Astrocyte (in vitro differentiated cells and primary cell): ENCODE measurements around the gene LRRTM4. TPM values are rescaled to one million over a fixed set of nuclear protein-coding genes. Genes with fewer than 3 reads are reported as not detected.

Experiments used
- DNase-seq: peaks from one replicate; pipeline ENCODE4 v3.0.0-alpha.2; 2010; ENCODE audit warnings: low read depth
- FAIRE-seq: peaks from 2 replicates; lab custom pipeline; 2011; peaks lifted over from hg19 to GRCh38; lab: Jason Lieb, UNC
- H2AFZ ChIP-seq: 2 replicates; pipeline ENCODE4 v1.6.0; 2012; ENCODE audit warnings: low read depth, low read length, inconsistent platforms
- H3K27ac ChIP-seq: 2 replicates; pipeline ENCODE4 v1.5.1; 2011; ENCODE audit warnings: low read depth, low read length, inconsistent platforms
- H3K27me3 ChIP-seq: 2 replicates; pipeline ENCODE4 v1.6.0; 2011; ENCODE audit warnings: low read length, inconsistent platforms; ENCODE audit not compliant: insufficient read depth
- H3K36me3 ChIP-seq: 2 replicates; pipeline ENCODE4 v1.5.1; 2011; ENCODE audit warnings: low read length, inconsistent platforms; ENCODE audit not compliant: insufficient read depth
- H3K4me1 ChIP-seq: 2 replicates; pipeline ENCODE4 v1.5.1; 2011; ENCODE audit warnings: low read length, inconsistent platforms; ENCODE audit not compliant: insufficient read depth
- H3K4me2 ChIP-seq: 2 replicates; pipeline ENCODE4 v1.6.0; 2012; ENCODE audit warnings: low read length, inconsistent platforms
- H3K4me3 ChIP-seq: 2 replicates; pipeline ENCODE4 v1.5.1; 2011; ENCODE audit warnings: low read depth, mild to moderate bottlenecking, low read length, inconsistent platforms; ENCODE audit not compliant: insufficient read depth
- H3K79me2 ChIP-seq: 2 replicates; pipeline ENCODE4 v1.6.0; 2012; ENCODE audit warnings: mild to moderate bottlenecking, low read length, inconsistent platforms; ENCODE audit not compliant: insufficient read depth
- H3K9ac ChIP-seq: 2 replicates; pipeline ENCODE4 v1.6.0; 2012; ENCODE audit warnings: mild to moderate bottlenecking, low read length, inconsistent platforms
- H3K9me3 ChIP-seq: 2 replicates; pipeline ENCODE4 v1.5.1; 2012; ENCODE audit warnings: low read depth, mild to moderate bottlenecking, low read length, inconsistent platforms; ENCODE audit not compliant: insufficient read depth
- H4K20me1 ChIP-seq: 2 replicates; pipeline ENCODE4 v1.6.0; 2012; ENCODE audit warnings: low read length, inconsistent platforms; ENCODE audit not compliant: insufficient read depth
- H3K27ac Mint-ChIP-seq: one replicate; pipeline ENCODE4 v1.8.0; 2021; ENCODE audit warnings: mild to moderate bottlenecking, mixed read lengths; ENCODE audit not compliant: unreplicated experiment
- H3K27me3 Mint-ChIP-seq: one replicate; pipeline ENCODE4 v1.8.0; 2021; ENCODE audit warnings: low read depth, mixed read lengths; ENCODE audit not compliant: unreplicated experiment
- H3K36me3 Mint-ChIP-seq: one replicate; pipeline ENCODE4 v1.8.0; 2021; ENCODE audit warnings: low read depth, mixed read lengths; ENCODE audit not compliant: unreplicated experiment
- H3K4me1 Mint-ChIP-seq: one replicate; pipeline ENCODE4 v1.8.0; 2021; ENCODE audit warnings: low read depth, mixed read lengths; ENCODE audit not compliant: unreplicated experiment
- H3K4me3 Mint-ChIP-seq: one replicate; pipeline ENCODE4 v1.8.0; 2021; ENCODE audit warnings: mild to moderate bottlenecking, moderate library complexity, mixed read lengths; ENCODE audit not compliant: unreplicated experiment
- H3K9me3 Mint-ChIP-seq: one replicate; pipeline ENCODE4 v1.8.0; 2021; ENCODE audit warnings: mild to moderate bottlenecking, mixed read lengths; ENCODE audit not compliant: unreplicated experiment
- EZH2 ChIP-seq: IDR thresholded peaks from 2 replicates; pipeline ENCODE4 v1.6.1; 2012; ENCODE audit warnings: mild to moderate bottlenecking, low read length, inconsistent platforms; ENCODE audit not compliant: insufficient read depth
- total RNA-seq: library from RNA; stranded (reverse); gene quantifications from 2 replicates; pipeline ENCODE4 v1.2.1, GENCODE V29; 2021
- TF ChIP-seq, protein P1 (sequence below): IDR thresholded peaks from 2 replicates; pipeline ENCODE4 v1.5.1; 2011; ENCODE audit warnings: low read depth, mild to moderate bottlenecking, inconsistent platforms, low read length, moderate library complexity; ENCODE audit not compliant: insufficient read depth

LRRTM4 gene
- total RNA-seq, 1 donor from 2014 or later, result 0.59 TPM

DNA sequence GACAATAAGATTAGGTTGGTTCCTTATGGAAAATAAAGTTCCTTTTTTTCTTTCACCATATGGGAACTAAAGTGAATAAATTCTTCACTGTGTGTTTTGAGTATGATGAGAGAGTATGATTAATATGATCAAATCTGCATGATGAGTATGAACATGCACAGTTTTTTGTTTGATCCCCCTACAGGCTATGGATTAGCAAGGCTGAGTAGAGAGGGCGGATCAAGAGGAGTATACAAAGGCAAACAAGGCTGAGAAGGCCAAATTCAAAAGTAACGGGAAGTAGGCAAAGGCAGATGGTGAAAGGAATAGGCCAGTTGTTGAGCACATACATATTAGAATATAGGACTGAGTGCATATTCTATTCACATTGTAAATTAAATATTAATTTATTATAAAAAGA is 508.2 kb downstream of the LRRTM4 start:
- Histone ChIP-seq H3K27me3 (no peaks in the 10 kb centered on the region), H4K20me1 (no peaks in the 10 kb centered on the region), H2AFZ (no peak overlapping the region), H3K36me3 (no peaks in the 10 kb centered on the region), H3K27ac (no peak overlapping the region), H3K4me2 (no peak overlapping the region), H3K4me1 (peaks cover 2% of the 10 kb centered on the region), H3K79me2 (no peaks in the 10 kb centered on the region), H3K9ac (no peak overlapping the region), H3K4me3 (no peak overlapping the region), H3K9me3 (no peaks in the 10 kb centered on the region)
- peaks cover 7% of the 10 kb centered on the region for H3K4me1 Mint-ChIP-seq
- FAIRE-seq, result no peak
- H3K27me3 Mint-ChIP-seq, result no peaks in the 10 kb centered on the region
- no peak for DNase-seq
- H3K9me3 Mint-ChIP-seq, result no peaks in the 10 kb centered on the region
- H3K36me3 Mint-ChIP-seq, result no peaks in the 10 kb centered on the region
- no peak overlapping the region for H3K4me3 Mint-ChIP-seq
- no peak for TF ChIP-seq EZH2
- TF ChIP-seq, protein P1, sequence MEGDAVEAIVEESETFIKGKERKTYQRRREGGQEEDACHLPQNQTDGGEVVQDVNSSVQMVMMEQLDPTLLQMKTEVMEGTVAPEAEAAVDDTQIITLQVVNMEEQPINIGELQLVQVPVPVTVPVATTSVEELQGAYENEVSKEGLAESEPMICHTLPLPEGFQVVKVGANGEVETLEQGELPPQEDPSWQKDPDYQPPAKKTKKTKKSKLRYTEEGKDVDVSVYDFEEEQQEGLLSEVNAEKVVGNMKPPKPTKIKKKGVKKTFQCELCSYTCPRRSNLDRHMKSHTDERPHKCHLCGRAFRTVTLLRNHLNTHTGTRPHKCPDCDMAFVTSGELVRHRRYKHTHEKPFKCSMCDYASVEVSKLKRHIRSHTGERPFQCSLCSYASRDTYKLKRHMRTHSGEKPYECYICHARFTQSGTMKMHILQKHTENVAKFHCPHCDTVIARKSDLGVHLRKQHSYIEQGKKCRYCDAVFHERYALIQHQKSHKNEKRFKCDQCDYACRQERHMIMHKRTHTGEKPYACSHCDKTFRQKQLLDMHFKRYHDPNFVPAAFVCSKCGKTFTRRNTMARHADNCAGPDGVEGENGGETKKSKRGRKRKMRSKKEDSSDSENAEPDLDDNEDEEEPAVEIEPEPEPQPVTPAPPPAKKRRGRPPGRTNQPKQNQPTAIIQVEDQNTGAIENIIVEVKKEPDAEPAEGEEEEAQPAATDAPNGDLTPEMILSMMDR, result no peak
- no peak overlapping the region for H3K27ac Mint-ChIP-seq

DNA sequence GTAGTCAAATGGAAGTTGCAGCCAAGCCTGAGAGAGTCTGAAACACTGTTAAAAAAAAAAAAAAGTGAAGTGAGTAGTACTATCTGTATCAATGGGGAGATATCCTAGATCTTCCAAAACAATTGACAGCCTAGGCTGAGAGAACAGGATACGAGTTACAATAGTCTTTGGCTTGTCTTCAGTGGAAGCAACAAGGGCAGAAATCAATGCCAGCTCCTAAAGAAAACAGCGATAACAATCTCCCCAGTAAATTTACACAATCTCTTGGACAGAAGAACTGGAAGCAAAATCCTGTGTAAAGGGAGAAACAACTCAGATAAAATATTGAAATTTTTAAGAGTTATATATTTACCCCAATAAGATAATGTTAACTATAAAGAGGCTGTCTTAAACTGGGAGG is 508.7 kb downstream of the LRRTM4 start:
- no peaks in the 10 kb centered on the region for H3K36me3 ChIP-seq
- no peaks in the 10 kb centered on the region for H3K27me3 Mint-ChIP-seq
- H3K9ac ChIP-seq, result no peak overlapping the region
- H4K20me1 ChIP-seq, result no peaks in the 10 kb centered on the region
- H3K9me3 Mint-ChIP-seq, result no peaks in the 10 kb centered on the region
- FAIRE-seq (no peak), DNase-seq (no peak)
- TF ChIP-seq, protein P1, result no peak
- TF ChIP-seq EZH2, result no peak
- peaks cover 9% of the 10 kb centered on the region for H3K4me1 Mint-ChIP-seq
- no peaks in the 10 kb centered on the region for H3K36me3 Mint-ChIP-seq
- no peaks in the 10 kb centered on the region for H3K27me3 ChIP-seq
- H3K4me2 ChIP-seq, result no peak overlapping the region
- peaks cover 3% of the 10 kb centered on the region for H3K4me1 ChIP-seq
- H3K27ac Mint-ChIP-seq, result no peak overlapping the region
- no peak overlapping the region for H3K4me3 Mint-ChIP-seq
- H3K9me3 ChIP-seq, result no peaks in the 10 kb centered on the region
- no peak overlapping the region for H3K27ac ChIP-seq
- no peaks in the 10 kb centered on the region for H3K79me2 ChIP-seq
- H2AFZ ChIP-seq, result no peak overlapping the region
- H3K4me3 ChIP-seq, result no peak overlapping the region

DNA sequence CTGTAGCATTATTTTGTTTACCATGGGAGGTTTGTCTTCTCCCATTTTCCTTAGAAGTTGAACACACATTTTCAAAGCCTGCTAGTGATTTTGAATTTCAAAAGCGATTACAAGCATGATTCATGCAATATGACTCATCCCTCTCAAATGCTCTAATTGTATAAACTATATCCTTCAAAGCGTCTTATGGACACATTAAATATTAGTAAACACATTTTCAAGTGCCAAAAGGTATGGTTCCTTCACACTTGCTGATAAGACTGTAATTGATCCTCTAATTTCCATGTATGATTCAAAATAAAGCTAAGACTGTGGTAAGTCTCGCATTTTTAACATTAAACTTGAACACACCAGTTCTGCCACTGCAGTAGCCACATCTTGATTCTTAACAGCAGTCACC is 512.9 kb downstream of the LRRTM4 start:
- Mint-ChIP-seq H3K27ac (peak overlapping the region; percentile 10), H3K27me3 (no peaks in the 10 kb centered on the region), H3K4me3 (no peak overlapping the region), H3K9me3 (no peaks in the 10 kb centered on the region), H3K4me1 (peaks cover 12% of the 10 kb centered on the region), H3K36me3 (no peaks in the 10 kb centered on the region)
- Histone ChIP-seq H2AFZ (no peak overlapping the region), H3K4me1 (peaks cover 3% of the 10 kb centered on the region), H3K9ac (peak overlapping the region; percentile 0), H3K27ac (peak overlapping the region; percentile 56), H3K9me3 (no peaks in the 10 kb centered on the region), H3K27me3 (no peaks in the 10 kb centered on the region), H3K4me3 (no peak overlapping the region), H4K20me1 (no peaks in the 10 kb centered on the region), H3K36me3 (no peaks in the 10 kb centered on the region), H3K79me2 (no peaks in the 10 kb centered on the region), H3K4me2 (peak overlapping the region; percentile 31)
- no peak for TF ChIP-seq EZH2
- TF ChIP-seq, protein P1, result no peak
- FAIRE-seq, result no peak
- DNase-seq, result peak; percentile 38
